ENCODE measurements around the gene INPP5F.

The INPP5F gene

DNA sequence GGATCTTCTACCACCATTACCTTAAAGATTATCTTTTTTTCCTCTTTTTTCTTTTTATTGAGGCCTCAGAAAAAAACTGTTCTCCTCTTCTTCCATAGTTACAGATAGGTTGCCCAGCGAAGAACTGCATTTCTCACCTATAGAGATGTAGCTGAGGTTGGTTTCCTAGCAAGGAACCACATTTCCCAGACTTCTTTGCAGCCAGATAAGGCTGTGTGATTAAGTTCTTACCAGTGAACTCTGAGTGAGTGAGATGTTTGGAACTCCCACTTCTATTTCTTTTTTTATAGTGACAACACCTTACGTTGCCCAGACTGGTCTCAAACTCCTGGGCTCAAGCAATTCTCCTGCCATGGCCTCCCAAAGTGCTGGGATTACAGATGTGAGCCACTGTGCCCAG lies 152.7 kb downstream of the INPP5F start:
- CTCF ChIA-PET = no interaction called here
- no peak for TF ChIP-seq ZNF384 (IDR thresholded peaks at IDR 0.05)
- TF ChIP-seq ELF4 (IDR thresholded peaks at IDR 0.05) = no peak
- TF ChIP-seq L3MBTL2 (conservative IDR thresholded peaks at IDR 0.05) = no peak
- TF ChIP-seq BHLHE40 (IDR thresholded peaks at IDR 0.05; ENCODE audit: borderline replicate concordance) = no peak
- TF ChIP-seq FOXA1 (IDR thresholded peaks at IDR 0.05) = no peak
- no peak for TF ChIP-seq ARNT (IDR thresholded peaks at IDR 0.05)
- TF ChIP-seq FOXM1 (IDR thresholded peaks at IDR 0.05; ENCODE audit: borderline replicate concordance) = no peak
- no peak for TF ChIP-seq CTBP1 (IDR thresholded peaks at IDR 0.05; ENCODE audit: borderline replicate concordance)
- TF ChIP-seq LEF1 (IDR thresholded peaks at IDR 0.05; ENCODE audit: borderline replicate concordance) = no peak
- TF ChIP-seq, protein P1, sequence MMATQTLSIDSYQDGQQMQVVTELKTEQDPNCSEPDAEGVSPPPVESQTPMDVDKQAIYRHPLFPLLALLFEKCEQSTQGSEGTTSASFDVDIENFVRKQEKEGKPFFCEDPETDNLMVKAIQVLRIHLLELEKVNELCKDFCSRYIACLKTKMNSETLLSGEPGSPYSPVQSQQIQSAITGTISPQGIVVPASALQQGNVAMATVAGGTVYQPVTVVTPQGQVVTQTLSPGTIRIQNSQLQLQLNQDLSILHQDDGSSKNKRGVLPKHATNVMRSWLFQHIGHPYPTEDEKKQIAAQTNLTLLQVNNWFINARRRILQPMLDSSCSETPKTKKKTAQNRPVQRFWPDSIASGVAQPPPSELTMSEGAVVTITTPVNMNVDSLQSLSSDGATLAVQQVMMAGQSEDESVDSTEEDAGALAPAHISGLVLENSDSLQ (IDR thresholded peaks at IDR 0.05) = no peak
- TF ChIP-seq HDGF (IDR thresholded peaks at IDR 0.05; ENCODE audit: borderline replicate concordance) = no peak
- no peak for TF ChIP-seq SP1 (IDR thresholded peaks at IDR 0.05)
- no peak for TF ChIP-seq NFRKB (IDR thresholded peaks at IDR 0.05)
- no peak for TF ChIP-seq TARDBP (IDR thresholded peaks at IDR 0.05)
- no peak for TF ChIP-seq FOXK2 (IDR thresholded peaks at IDR 0.05)
- TF ChIP-seq SUZ12 (IDR thresholded peaks at IDR 0.05) = no peak

More for the DNA sequence above, 152.7 kb downstream of the INPP5F start:
- POLR2A ChIA-PET = no interaction called here
- no peak for DNase-seq (ENCODE audit: extremely low spot score)

Measured in HEK293T (cell line).